Stimulated activated CD8-positive, alpha-beta memory T cell treated with anti-CD3 and anti-CD28 coated beads, Interleukin-7, amount 100 ng/mL, for 24 hours (primary cell): ENCODE measurements around the gene TCF12.
"Not testable (repeated sequence)": the region's sequence is repeated elsewhere in the genome, so short reads cannot be mapped to it uniquely, and the experiment has no call there.

ENCODE experiments used
- DNase-seq: peaks from one replicate; pipeline ENCODE4 v3.0.0-alpha.2; 2020; ENCODE audit warnings: low read depth

TCF12 gene

GRCh38 chr15:56978898-56979662 lies 60.6 kb downstream of the TCF12 start:
- DNase-seq = no peak

- no peak for DNase-seq
Measured at GRCh38 chr15:56980473-56980872, 62.0 kb downstream of the TCF12 start.

GRCh38 chr15:56981160-56981559 lies 62.7 kb downstream of the TCF12 start:
- DNase-seq = no peak

GRCh38 chr15:56982987-56983386 lies 64.5 kb downstream of the TCF12 start:
- no peak for DNase-seq

- DNase-seq = no peak
Measured at GRCh38 chr15:56984681-56985481, 66.4 kb downstream of the TCF12 start.

GRCh38 chr15:56985856-56986255 lies 67.4 kb downstream of the TCF12 start:
- no peak for DNase-seq

- no peak for DNase-seq
Measured at GRCh38 chr15:56987286-56987685, 68.8 kb downstream of the TCF12 start.

- no peak for DNase-seq
Measured at GRCh38 chr15:56988219-56988618, 69.8 kb downstream of the TCF12 start.

- DNase-seq = no peak
Measured at GRCh38 chr15:56989411-56989924, 71.0 kb downstream of the TCF12 start.

- no peak for DNase-seq
Measured at GRCh38 chr15:56991017-56991416, 72.6 kb downstream of the TCF12 start.

GRCh38 chr15:56992725-56993124 lies 74.3 kb downstream of the TCF12 start:
- DNase-seq = no peak

- DNase-seq = no peak
Measured at GRCh38 chr15:56994280-56994679, 75.8 kb downstream of the TCF12 start.

GRCh38 chr15:56996093-56996492 lies 77.6 kb downstream of the TCF12 start:
- no peak for DNase-seq

GRCh38 chr15:56996746-56997470 lies 78.5 kb downstream of the TCF12 start:
- no peak for DNase-seq

GRCh38 chr15:57003418-57003817 lies 85.0 kb downstream of the TCF12 start:
- DNase-seq = no peak

- no peak for DNase-seq
Measured at GRCh38 chr15:57005244-57005643, 86.8 kb downstream of the TCF12 start.

- not testable (repeated sequence) for DNase-seq
Measured at GRCh38 chr15:57007797-57008196, 89.4 kb downstream of the TCF12 start.

- DNase-seq = no peak
Measured at GRCh38 chr15:57010724-57011123, 92.3 kb downstream of the TCF12 start.

GRCh38 chr15:57012556-57012955 lies 94.1 kb downstream of the TCF12 start:
- DNase-seq = no peak

- DNase-seq = not testable (repeated sequence)
Measured at GRCh38 chr15:57014896-57015295, 96.5 kb downstream of the TCF12 start.

GRCh38 chr15:57015360-57015759 lies 96.9 kb downstream of the TCF12 start:
- DNase-seq = no peak

GRCh38 chr15:57015897-57016296 lies 97.5 kb downstream of the TCF12 start:
- DNase-seq = no peak
